NCI-H2196 treated with DMSO at 0.1 percent for 48 hours (cell line): ENCODE data around the gene PNLIPRP1.

ENCODE experiments used
- DNase-seq: peaks from one replicate; lab custom pipeline; 2025; ENCODE audit not compliant: unreplicated experiment; lab: John Stamatoyannopoulos, UW

PNLIPRP1 gene

DNA sequence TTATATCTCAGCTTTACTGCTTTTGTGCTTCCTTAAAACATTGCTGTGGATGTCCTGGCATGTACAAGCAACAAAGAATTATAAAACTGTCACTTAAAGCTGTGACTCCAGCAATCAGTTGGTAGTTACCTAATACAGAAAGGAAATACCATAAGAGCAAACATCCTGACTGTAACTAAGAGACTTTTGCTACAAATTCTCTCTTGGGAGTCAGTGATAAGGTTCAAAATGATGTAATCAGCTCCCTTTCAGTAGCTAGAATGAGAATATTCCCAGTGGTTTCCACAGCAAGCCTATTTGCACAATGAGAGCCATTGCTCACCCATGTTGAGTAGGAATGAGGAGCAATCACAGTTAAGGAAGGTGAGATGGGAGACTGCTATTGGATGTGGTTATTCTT lies 7.6 kb downstream of the PNLIPRP1 start:
- DNase-seq = no peak

DNA sequence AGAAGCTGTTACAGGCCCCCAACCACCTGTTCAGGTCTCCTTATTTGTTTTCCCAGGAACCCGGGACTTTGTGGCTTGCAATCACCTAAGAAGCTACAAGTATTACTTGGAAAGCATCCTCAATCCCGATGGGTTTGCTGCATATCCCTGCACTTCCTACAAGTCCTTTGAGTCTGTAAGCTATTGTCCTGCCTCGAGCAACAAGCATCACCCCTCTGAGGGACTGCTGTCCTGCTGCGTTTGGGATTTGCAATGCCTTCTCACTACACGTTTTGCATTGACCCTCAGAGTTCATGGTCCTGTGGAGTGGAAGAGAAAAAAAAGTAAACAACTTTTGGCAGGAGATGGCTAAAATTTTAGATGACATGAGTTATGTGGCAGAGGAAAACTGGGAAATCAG lies 9.2 kb downstream of the PNLIPRP1 start:
- no peak for DNase-seq

GRCh38 chr10:116602648-116603400 lies 12.1 kb downstream of the PNLIPRP1 start:
- DNase-seq = no peak

- no peak for DNase-seq
Measured at GRCh38 chr10:116606061-116606483, 15.3 kb downstream of the PNLIPRP1 start.

- DNase-seq = no peak
Measured at GRCh38 chr10:116607336-116607735, 16.6 kb downstream of the PNLIPRP1 start.

- DNase-seq = no peak
Measured at GRCh38 chr10:116608686-116609594, 18.2 kb downstream of the PNLIPRP1 start.

GRCh38 chr10:116610443-116611152 lies 19.8 kb downstream of the PNLIPRP1 start:
- no peak for DNase-seq

DNA sequence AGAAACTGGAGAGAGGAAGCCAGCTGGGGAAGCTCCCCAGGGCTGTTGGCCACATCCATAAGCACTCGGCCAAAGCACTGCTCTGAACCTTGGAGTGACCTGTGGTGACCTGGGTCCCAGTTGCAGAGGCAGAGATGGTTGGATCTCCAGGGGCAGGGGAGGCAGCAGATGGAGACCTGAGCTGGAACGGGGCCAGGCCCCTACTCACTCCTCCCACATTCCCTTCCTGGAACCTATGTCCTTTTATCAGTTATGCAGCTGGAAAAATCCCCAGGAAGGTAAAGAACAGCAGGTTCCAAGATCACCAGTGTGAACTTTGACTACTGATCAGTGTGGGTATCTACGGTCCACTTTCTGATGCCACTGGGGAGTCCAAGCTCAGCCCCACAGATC lies 20.4 kb downstream of the PNLIPRP1 start:
- no peak for DNase-seq

DNA sequence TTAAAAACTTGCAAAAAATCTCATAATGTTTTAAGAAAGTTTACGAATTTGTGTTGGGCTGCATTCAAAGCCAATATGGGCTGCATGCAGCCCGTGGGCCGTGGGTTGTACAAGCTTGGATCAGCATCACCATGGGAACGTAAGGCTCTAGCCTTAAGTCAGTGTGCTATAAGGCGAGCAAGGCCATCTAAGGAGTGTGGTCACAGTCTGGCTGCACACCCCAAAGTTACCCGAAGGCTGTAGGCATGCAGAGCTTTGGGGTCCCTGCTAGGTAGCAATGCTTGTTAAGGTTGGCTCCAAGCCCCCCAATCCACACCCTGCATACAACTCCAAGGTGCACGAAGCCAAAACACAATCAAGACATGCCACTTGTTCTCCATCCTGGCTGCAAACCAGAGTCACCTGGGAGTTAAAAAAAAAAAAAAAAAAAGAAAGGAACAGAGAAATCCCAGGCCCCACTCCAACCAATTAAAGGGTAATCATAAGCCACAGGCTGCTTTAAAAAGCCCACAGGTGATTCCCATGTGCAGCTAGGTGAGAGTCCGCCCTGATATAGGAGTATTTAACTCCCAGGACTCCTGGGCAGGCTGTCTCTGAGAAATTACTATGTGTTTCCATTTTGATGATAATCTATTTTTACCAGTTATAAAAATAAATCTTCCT lies 21.5 kb downstream of the PNLIPRP1 start:
- no peak for DNase-seq

DNA sequence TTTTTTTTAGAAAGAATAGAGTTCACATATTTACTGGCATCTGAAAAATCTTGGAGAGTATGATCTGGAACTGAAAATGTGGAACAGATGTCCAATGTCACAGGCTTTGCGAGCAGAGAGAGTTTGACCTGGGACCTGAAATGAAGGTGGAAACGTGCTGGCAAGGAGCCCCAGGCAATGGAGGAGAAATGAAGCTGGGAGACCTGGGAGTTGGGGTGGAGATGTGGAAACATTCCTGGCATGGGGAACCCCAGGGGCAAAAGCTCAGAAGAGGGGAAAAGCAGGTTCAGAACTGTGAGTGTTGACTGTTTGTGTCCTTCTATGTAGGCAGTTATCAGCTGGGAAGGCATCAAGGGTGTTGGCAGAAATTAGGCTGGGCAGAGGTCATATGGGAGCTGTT lies 22.7 kb downstream of the PNLIPRP1 start:
- DNase-seq = no peak

- no peak for DNase-seq
Measured at GRCh38 chr10:116614796-116615195, 24.0 kb downstream of the PNLIPRP1 start.

DNA sequence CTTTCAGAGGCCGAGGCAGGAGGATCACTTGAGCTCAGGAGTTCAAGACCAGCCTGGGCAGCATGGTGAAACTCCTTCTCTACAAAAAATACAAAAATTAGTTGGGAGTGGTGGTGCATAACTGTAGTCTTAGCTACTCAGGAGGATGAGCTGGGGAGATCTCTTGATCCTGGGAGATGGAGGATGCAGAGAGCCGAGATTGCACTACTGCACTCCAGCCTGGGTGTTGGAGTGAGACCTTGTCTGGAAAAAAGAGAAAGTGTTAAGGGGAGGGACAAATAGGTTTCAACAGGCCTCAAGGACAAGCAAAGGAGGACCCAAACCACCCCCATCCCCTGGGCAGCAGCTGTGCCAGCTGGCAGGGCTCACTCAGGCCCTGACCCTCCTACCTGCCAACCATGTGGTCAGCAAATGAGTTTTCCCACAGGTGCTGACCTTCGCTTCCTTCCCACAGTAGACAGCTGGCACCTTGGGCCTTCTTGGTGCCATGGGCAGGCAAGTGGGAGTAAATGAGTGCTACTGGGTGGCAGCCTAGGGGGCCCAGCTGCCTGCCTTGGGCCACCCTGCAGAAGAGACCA lies 24.5 kb downstream of the PNLIPRP1 start:
- no peak for DNase-seq

GRCh38 chr10:116620423-116621400 lies 30.0 kb downstream of the PNLIPRP1 start, which contains the start of gene PNLIPRP2:
Gene PNLIPRP2, plus strand, starts transcription at chr10:116620953.
- no peak for DNase-seq

GRCh38 chr10:116621476-116621875 lies 30.7 kb downstream of the PNLIPRP1 start:
- DNase-seq = no peak

DNA sequence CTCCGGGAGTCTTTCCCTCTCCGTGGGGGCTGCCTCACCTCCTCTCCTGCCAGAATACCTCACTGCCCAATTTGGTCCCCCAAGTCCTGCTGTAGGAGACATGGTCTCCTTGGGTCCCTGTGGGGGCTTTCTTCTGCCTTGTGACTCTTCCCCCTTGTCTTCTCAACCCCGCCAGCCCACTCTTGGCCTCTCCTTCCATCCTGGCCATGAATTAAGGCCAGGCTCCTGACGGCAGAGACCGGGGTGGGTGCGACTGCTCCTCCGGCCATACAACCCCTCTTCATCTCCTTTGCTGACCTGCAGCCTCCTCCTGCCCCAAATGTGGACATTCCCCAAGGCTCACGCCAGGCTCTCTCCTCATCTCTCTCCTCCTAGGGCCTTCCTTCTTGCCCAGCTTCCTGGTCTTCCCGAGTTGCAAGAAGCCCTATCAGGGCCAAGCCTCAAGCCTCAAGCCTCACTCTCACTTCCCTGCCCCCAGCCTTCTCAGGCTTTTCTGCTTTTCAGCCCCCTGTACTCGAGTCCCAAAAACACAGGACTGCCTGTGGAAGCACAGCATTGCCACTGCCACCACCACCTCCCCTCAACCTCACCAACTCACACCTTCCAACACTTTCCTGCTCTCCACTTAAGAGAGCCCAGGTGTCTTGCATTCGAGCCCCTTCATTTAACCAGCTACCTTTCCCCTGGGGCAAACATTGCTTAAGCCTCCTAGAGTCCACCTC lies 31.3 kb downstream of the PNLIPRP1 start:
- DNase-seq = no peak

- DNase-seq = no peak
Measured at GRCh38 chr10:116625845-116626244, 35.1 kb downstream of the PNLIPRP1 start.

- no peak for DNase-seq
Measured at GRCh38 chr10:116626815-116627214, 36.1 kb downstream of the PNLIPRP1 start.

DNA sequence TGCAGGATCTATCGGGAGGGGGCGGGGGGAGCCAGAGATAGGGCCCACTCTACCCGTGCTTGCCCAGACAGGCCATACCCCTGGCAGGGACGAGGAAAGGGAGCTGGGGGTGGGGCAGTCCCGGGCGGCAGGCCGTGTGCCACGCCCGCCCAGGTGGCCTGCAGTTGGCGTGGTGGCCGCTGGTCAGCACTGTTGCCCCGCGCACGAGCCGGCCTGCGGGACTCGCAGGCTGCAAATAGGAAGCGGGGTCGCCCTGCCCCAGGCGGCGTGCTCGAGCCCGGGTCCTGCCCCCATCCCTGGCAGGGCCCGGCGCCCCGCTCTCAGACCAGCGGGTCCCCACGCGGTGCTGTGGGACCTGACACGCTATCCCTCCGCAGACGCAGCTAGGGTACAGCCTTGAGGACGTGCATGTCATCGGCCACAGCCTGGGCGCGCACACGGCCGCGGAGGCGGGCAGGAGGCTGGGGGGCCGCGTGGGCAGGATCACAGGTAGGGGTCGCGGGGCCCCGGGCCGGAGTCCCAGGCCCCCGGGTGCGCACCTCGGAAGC lies 36.7 kb downstream of the PNLIPRP1 start:
- DNase-seq = no peak
